ENCODE results near the gene CEBPG. TPM values are rescaled to one million over a fixed set of nuclear protein-coding genes. Genes with fewer than 3 reads are reported as not detected.
A peak's percentile ranks its signal among the peaks of the same experiment; 100 is the strongest.

Gene CEBPG
- total and polyA plus RNA-seq, 4 donors, result 21.5 to 29.7 (median 24.7) TPM

GRCh38 chr19:33403973-33404304 lies 30.4 kb downstream of the CEBPG start:
- Histone ChIP-seq H3K27ac (ENCODE audit: low read depth in 1 of 2, low read length in 1 of 2) (peak overlapping the region in 1 of 2 donors; percentile 61), H3K9ac (ENCODE audit: insufficient read depth in 1 of 2, low read length in 2 of 2) (peak overlapping the region in 1 of 2 donors; percentile 42), H3K9me3 (ENCODE audit: control insufficient read depth in 4 of 4, insufficient read depth in 3 of 4, low read length in 3 of 4) (no peaks in the 10 kb centered on the region), H3K4me3 (no peak overlapping the region), H3K36me3 (ENCODE audit: control insufficient read depth in 4 of 4, insufficient read depth in 4 of 4, low read length in 4 of 4) (peaks cover 0 to 5% (median 0%) of the 10 kb centered on the region in 4 donors), H3K4me1 (ENCODE audit: control insufficient read depth in 5 of 5, insufficient read depth in 5 of 5, low read length in 5 of 5) (peaks cover 0 to 40% (median 21%) of the 10 kb centered on the region in 5 donors), H3K27me3 (ENCODE audit: control insufficient read depth in 3 of 3, insufficient read depth in 3 of 3, low read length in 2 of 3) (no peaks in the 10 kb centered on the region)
- DNase-seq, result no peak
- no peak for TF ChIP-seq CTCF (IDR thresholded peaks at IDR 0.05; ENCODE audit: control extremely low read depth, extremely low read depth)
- 76 to 83% methylated on average over 6 of the region's 6 CpGs for WGBS, 2 donors
- ATAC-seq (ENCODE audit: insufficient read depth, low FRiP score), result no peak

DNA sequence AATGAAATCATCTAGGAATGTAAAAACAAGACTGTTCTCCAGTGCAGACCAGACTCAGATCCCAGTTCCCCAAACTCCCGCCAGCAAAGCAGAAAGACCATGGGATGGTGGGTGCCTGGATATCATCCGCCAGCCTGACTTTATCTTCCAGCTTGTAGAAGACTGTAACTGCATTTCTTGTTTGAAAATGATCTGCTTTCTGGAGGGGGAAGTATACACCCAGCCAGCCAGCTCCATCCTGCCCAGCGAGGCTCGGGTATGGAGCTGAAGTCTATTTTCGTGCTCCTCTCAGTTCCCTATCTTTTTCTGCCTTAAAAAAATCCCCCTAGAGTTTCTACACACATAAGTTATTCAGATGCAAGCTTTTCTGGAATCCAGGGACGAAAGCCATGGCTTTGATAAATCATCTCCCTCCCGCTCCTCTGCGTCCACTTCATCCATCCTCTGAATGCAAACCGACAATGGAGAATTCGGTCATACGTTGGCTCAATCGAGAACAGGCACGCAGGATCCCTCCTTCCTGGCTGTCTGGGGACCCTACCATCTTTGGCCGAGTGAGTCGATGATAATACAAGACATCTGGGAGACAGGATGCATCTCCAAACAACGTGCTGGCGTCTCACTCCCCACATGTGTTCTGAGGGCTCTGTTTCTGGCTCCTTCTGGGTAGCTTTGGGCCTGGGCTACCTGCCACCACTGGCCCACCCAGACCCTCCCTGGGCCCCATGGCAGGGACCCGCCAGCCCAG lies 31.2 kb downstream of the CEBPG start:
- Histone ChIP-seq H3K4me3 (no peak overlapping the region), H3K9ac (ENCODE audit: insufficient read depth in 1 of 2, low read length in 2 of 2) (peak overlapping the region in 1 of 2 donors; percentile 42), H3K27ac (ENCODE audit: low read depth in 1 of 2, low read length in 1 of 2) (no peak overlapping the region), H3K9me3 (ENCODE audit: control insufficient read depth in 4 of 4, insufficient read depth in 3 of 4, low read length in 3 of 4) (no peaks in the 10 kb centered on the region), H3K4me1 (ENCODE audit: control insufficient read depth in 5 of 5, insufficient read depth in 5 of 5, low read length in 5 of 5) (peaks cover 0 to 40% (median 21%) of the 10 kb centered on the region in 5 donors), H3K36me3 (ENCODE audit: control insufficient read depth in 4 of 4, insufficient read depth in 4 of 4, low read length in 4 of 4) (peaks cover 0 to 3% (median 0%) of the 10 kb centered on the region in 4 donors), H3K27me3 (ENCODE audit: control insufficient read depth in 3 of 3, insufficient read depth in 3 of 3, low read length in 2 of 3) (no peaks in the 10 kb centered on the region)
- DNase-seq (peak; percentile 78 to 93 (median 85)), ATAC-seq (ENCODE audit: insufficient read depth, low FRiP score) (no peak)
- whole genome bisulfite sequencing, 2 donors, result 75 to 81% methylated on average over 18 of the region's 18 CpGs
- TF ChIP-seq CTCF (IDR thresholded peaks at IDR 0.05; ENCODE audit: control extremely low read depth, extremely low read depth), result no peak

DNA sequence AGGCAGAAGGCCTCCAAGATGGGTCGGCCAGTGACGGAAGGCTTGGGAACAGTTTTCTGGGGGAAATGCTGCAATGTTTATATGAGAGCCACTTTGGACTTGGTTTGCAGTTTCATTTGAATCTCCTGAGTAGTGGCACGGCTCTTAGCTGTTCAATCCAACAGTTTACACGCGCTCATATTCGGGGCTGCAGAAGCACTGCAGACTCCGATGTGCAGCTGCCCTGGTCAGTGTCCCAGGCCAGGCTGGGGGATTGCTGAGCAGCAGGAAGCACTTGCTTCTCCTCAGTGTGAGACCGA lies 31.7 kb downstream of the CEBPG start:
- H3K27me3 ChIP-seq (ENCODE audit: control insufficient read depth in 3 of 3, insufficient read depth in 3 of 3, low read length in 2 of 3), result no peaks in the 10 kb centered on the region
- no peak for TF ChIP-seq CTCF (IDR thresholded peaks at IDR 0.05; ENCODE audit: control extremely low read depth, extremely low read depth)
- peak overlapping the region in 1 of 2 donors; percentile 17 for H3K9ac ChIP-seq (ENCODE audit: insufficient read depth in 1 of 2, low read length in 2 of 2)
- H3K27ac ChIP-seq (ENCODE audit: low read depth in 1 of 2, low read length in 1 of 2), result no peak overlapping the region
- no peak for ATAC-seq (ENCODE audit: insufficient read depth, low FRiP score)
- H3K36me3 ChIP-seq (ENCODE audit: control insufficient read depth in 4 of 4, insufficient read depth in 4 of 4, low read length in 4 of 4), result peaks cover 0 to 7% (median 0%) of the 10 kb centered on the region in 4 donors
- peaks cover 0 to 40% (median 21%) of the 10 kb centered on the region in 5 donors for H3K4me1 ChIP-seq (ENCODE audit: control insufficient read depth in 5 of 5, insufficient read depth in 5 of 5, low read length in 5 of 5)
- peak in 2 of 3 donors; percentile 40 to 73 for DNase-seq
- H3K9me3 ChIP-seq (ENCODE audit: control insufficient read depth in 4 of 4, insufficient read depth in 3 of 4, low read length in 3 of 4), result no peaks in the 10 kb centered on the region
- H3K4me3 ChIP-seq, result no peak overlapping the region
- WGBS, 2 donors, result 69 to 80% methylated on average over 8 of the region's 8 CpGs
